ENCODE measurements around the gene SPOPL. TPM values are rescaled to one million over a fixed set of nuclear protein-coding genes. Genes with fewer than 3 reads are reported as not detected.
"Not testable (repeated sequence)": the region's sequence is repeated elsewhere in the genome, so short reads cannot be mapped to it uniquely, and the experiment has no call there.

SPOPL gene
- total and polyA plus RNA-seq, 3 donors from 2014 or later: 9.1 to 14.2 (median 10.6) TPM

- Histone ChIP-seq H3K27ac (no peak overlapping the region), H3K9me3 (no peaks in the 10 kb centered on the region), H3K4me3 (no peak overlapping the region), H3K27me3 (no peaks in the 10 kb centered on the region), H3K36me3 (ENCODE audit: low read depth, missing control alignments) (no peaks in the 10 kb centered on the region), H3K4me1 (no peaks in the 10 kb centered on the region)
- no peak for DNase-seq
- intact Hi-C loops (cut with DNase I; ENCODE audit: low total_unique reads): no loop called here
- TF ChIP-seq POLR2A (IDR thresholded peaks at IDR 0.05) (no peak), CTCF (IDR thresholded peaks at IDR 0.05) (no peak)
- WGBS, 2 donors: 88 to 90% methylated on average over 1 of the region's 1 CpG
Measured at GRCh38 chr2:138518860-138519259, 17.3 kb downstream of the SPOPL start.

- H3K4me1 ChIP-seq: no peaks in the 10 kb centered on the region
- no peak overlapping the region for H3K27ac ChIP-seq
- WGBS, 2 donors: 83 to 90% methylated on average over 5 of the region's 5 CpGs
- no peaks in the 10 kb centered on the region for H3K27me3 ChIP-seq
- intact Hi-C loops (cut with DNase I; ENCODE audit: low total_unique reads): no loop called here
- H3K4me3 ChIP-seq: no peak overlapping the region
- no peaks in the 10 kb centered on the region for H3K36me3 ChIP-seq (ENCODE audit: low read depth, missing control alignments)
- no peaks in the 10 kb centered on the region for H3K9me3 ChIP-seq
- TF ChIP-seq POLR2A (IDR thresholded peaks at IDR 0.05) (no peak), CTCF (IDR thresholded peaks at IDR 0.05) (no peak)
- DNase-seq: no peak
Measured at GRCh38 chr2:138521821-138522220, 20.3 kb downstream of the SPOPL start.

GRCh38 chr2:138522556-138522955 is 21.0 kb downstream of the SPOPL start:
- TF ChIP-seq POLR2A (IDR thresholded peaks at IDR 0.05): no peak
- no peak for TF ChIP-seq CTCF (IDR thresholded peaks at IDR 0.05)
- 87 to 88% methylated on average over 3 of the region's 3 CpGs for WGBS, 2 donors

GRCh38 chr2:138523018-138523672 is 21.6 kb downstream of the SPOPL start:
- H3K4me1 ChIP-seq; DNase-seq; H3K27me3 ChIP-seq; intact Hi-C loops (cut with DNase I; ENCODE audit: low total_unique reads); H3K4me3 ChIP-seq; H3K9me3 ChIP-seq; H3K36me3 ChIP-seq (ENCODE audit: low read depth, missing control alignments); H3K27ac ChIP-seq: not testable (repeated sequence)
- WGBS, 2 donors: 91 to 95% methylated on average over 7 of the region's 7 CpGs

More at GRCh38 chr2:138522556-138522955, 21.0 kb downstream of the SPOPL start:
- Histone ChIP-seq H3K4me3 (no peak overlapping the region), H3K4me1 (no peaks in the 10 kb centered on the region), H3K36me3 (ENCODE audit: low read depth, missing control alignments) (no peaks in the 10 kb centered on the region), H3K27me3 (no peaks in the 10 kb centered on the region), H3K9me3 (no peaks in the 10 kb centered on the region), H3K27ac (no peak overlapping the region)
- DNase-seq: no peak
- intact Hi-C loops (cut with DNase I; ENCODE audit: low total_unique reads): no loop called here

GRCh38 chr2:138523673-138524042 is 22.1 kb downstream of the SPOPL start:
- H3K27ac ChIP-seq; intact Hi-C loops (cut with DNase I; ENCODE audit: low total_unique reads); H3K4me3 ChIP-seq; H3K36me3 ChIP-seq (ENCODE audit: low read depth, missing control alignments); DNase-seq; H3K9me3 ChIP-seq; H3K27me3 ChIP-seq; H3K4me1 ChIP-seq: not testable (repeated sequence)
- WGBS, 2 donors: 20 to 77% methylated on average over 1 to 3 of the region's 3 CpGs

- DNase-seq; intact Hi-C loops (cut with DNase I; ENCODE audit: low total_unique reads): not testable (repeated sequence)
- WGBS, 2 donors: 100% methylated on average over 1 of the region's 1 CpG
Measured at GRCh38 chr2:138524353-138524752, 22.8 kb downstream of the SPOPL start.

More at GRCh38 chr2:138524353-138524752, 22.8 kb downstream of the SPOPL start:
- not testable (repeated sequence) for H3K27ac ChIP-seq; H3K4me1 ChIP-seq; H3K4me3 ChIP-seq; H3K27me3 ChIP-seq; H3K9me3 ChIP-seq; H3K36me3 ChIP-seq (ENCODE audit: low read depth, missing control alignments)

Data from testis (tissue), 3 donors.